Measurements from ENCODE around the gene RHEBL1.

RHEBL1 gene

DNA sequence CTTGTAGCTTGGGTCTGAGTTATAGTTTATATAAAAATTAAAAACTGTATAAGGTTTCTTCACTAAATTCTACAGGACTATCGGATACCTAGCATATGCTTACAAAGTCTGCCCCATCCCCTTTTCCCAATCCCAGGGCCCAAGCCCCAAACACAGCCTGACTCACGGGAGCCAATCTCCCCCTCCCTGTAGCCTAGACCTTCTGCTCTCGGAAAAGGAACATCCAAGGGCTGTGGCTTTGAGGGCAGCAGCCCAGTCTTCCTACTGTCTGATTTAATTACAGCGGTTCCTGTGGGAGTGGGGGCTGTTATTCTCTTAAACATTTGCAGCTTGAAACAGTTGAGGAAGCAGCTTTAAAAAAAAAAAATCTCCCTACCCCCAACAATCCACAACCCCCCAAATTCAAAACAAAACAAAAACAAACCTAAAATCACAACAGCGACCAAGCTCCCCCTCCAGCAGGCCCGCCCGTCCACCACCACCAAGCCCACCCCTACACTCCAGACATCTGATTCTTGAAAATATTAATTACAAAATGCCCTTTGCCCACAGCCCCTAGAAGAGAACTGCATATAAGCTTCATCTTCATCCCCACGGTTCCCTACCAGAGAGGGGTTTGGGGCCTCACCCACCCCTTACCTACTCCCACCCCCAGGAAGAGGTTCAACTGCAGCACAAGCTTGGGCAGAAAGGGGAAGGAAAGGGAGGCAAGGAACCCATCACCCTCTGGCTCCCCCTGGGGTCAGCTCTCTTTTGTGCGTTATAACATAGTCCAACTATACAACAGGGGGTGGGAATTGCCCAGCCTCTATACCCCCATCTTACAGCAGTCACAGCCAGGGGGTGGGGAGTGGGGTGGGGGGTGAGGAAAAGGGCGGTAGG lies 50.1 kb downstream of the RHEBL1 start:
- DNase-seq (ENCODE audit: low read depth, low spot score) = no peak

DNA sequence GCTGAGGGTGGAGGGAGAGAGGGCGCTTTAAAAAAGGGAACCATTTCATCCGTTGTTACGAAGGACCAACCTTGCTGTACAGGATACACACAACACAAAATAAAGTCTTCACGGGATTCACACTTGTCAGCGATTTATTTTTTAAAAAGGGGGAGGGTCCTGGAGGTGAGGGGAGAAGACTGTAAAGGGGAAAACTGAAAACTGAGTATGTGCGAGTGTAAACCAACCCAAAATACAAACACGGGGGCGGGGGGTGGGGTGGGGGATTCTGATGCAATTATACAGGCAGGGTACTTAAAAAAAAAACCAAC lies 50.7 kb downstream of the RHEBL1 start:
- DNase-seq (ENCODE audit: low read depth, low spot score) = no peak

DNA sequence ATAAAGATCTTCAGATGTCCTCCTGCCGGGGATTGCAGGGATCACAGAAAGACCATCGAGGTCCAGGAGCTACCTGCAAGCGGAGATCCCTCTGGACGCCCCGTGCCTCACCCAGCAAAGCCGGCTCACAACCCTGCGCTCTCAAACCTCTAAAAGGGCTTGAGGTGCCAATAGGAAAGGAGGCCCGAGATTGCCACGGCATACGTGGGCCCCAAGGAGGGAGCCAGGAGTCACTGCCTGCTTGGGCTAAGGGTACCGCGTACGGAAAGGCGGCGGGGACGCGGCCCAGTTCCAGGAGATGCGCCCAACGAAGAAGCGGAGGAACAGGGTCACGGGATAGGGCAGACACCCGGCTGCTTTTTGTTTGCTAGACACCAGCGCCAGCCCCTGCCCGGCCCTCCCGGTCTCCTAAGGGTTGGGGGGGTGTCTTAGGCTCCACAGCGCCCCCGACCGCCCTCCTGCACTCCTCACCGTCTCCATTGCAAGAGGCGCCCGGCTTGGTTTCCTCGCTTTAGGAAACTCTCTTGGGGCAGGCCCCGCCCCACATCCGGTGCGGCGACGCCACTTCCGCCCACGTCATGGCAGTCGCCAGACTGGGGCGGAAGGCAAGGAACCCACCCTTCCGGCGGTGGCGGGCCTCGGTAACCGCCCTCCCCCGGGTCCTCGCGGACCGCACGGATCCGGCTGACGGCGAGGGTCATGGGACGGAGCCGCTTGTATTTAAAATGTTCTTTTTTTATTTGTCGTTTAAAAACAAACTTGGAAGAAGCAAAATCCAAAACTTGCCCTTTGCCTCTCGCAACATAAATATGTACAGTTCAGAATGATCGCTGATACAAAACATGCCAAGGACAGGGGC lies 51.3 kb downstream of the RHEBL1 start, which contains the start of gene PRKAG1:
Gene PRKAG1 (minus strand): TSS at position 516 of the 859 bp plus-strand sequence. CDS start 36 bp downstream, at position 480.
- peak; percentile 95 for DNase-seq (ENCODE audit: low read depth, low spot score)

DNA sequence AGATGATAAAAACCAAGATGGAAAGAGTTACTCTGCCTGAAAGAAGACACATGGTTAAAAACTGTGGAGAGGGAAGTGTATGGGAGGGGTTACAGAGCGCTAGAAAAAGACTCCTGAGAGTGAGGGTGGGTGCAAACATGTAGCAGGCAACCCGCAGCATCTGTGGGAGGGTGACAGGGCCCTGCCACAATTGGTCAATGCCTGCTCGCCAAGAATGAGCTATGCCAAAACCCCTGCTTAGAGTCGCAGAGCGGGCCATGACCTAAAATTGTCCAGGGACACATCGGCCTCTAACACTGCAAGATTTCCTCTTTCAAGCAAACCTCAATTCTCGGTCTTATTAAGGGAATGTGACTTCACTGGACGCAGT lies 51.9 kb downstream of the RHEBL1 start:
- no peak for DNase-seq (ENCODE audit: low read depth, low spot score)

DNA sequence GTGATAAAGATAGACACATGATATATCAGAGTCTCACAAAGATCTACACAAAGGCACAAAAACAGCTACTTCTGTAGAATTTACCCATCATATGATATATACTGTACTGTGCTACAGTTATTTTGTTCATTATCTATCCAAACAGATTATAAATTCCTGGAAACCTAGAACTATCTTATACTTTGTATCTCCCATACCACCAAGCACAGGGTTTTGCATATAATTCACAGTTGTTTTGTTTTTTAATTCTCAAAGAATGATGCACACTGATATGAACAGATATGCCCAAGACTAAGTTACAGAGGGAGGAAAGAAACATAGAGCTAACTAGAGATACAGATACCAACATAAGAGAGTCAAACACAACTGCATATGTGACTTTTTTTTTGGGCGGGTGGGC lies 54.6 kb downstream of the RHEBL1 start:
- DNase-seq (ENCODE audit: low read depth, low spot score) = no peak

Measured in smooth muscle cell of the brain vasculature (primary cell).